ENCODE results near the gene WDR6.
A peak's percentile ranks its signal among the peaks of the same experiment; 100 is the strongest.

Gene WDR6

GRCh38 chr3:49007068-49007770, at the start of gene WDR6:
WDR6 (plus strand) TSS chr3:49007391; CDS start chr3:49007432, 41 bp downstream.
- DNase-seq, result peak; percentile 92 to 94

- no peak for DNase-seq
Measured at GRCh38 chr3:48960841-48961413, 46.3 kb upstream of the WDR6 start.

GRCh38 chr3:48962340-48962739, 44.9 kb upstream of the WDR6 start:
- no peak for DNase-seq

GRCh38 chr3:48962939-48963338, 44.3 kb upstream of the WDR6 start:
- DNase-seq, result no peak

GRCh38 chr3:48963591-48963990, 43.6 kb upstream of the WDR6 start:
- DNase-seq, result no peak

GRCh38 chr3:48966367-48966766, 40.8 kb upstream of the WDR6 start:
- no peak for DNase-seq

- no peak for DNase-seq
Measured at GRCh38 chr3:48966876-48967361, 40.3 kb upstream of the WDR6 start.

GRCh38 chr3:48970586-48970985, 36.6 kb upstream of the WDR6 start:
- DNase-seq, result no peak

- DNase-seq, result no peak
Measured at GRCh38 chr3:48974076-48974864, 32.9 kb upstream of the WDR6 start.

- DNase-seq, result no peak
Measured at GRCh38 chr3:48979451-48979850, 27.7 kb upstream of the WDR6 start.

- DNase-seq, result no peak
Measured at GRCh38 chr3:48980295-48980694, 26.9 kb upstream of the WDR6 start.

GRCh38 chr3:48982016-48982415, 25.2 kb upstream of the WDR6 start:
- DNase-seq, result no peak

- no peak for DNase-seq
Measured at GRCh38 chr3:48982686-48983085, 24.5 kb upstream of the WDR6 start.

- DNase-seq, result no peak
Measured at GRCh38 chr3:48983096-48983495, 24.1 kb upstream of the WDR6 start.

- no peak for DNase-seq
Measured at GRCh38 chr3:48984663-48985062, 22.5 kb upstream of the WDR6 start.

GRCh38 chr3:48985831-48986376, 21.3 kb upstream of the WDR6 start:
- no peak for DNase-seq

- no peak for DNase-seq
Measured at GRCh38 chr3:48989126-48989795, 17.9 kb upstream of the WDR6 start.

- peak; percentile 86 to 91 for DNase-seq
Measured at GRCh38 chr3:48989796-48990635, 17.2 kb upstream of the WDR6 start, which contains the start of gene P4HTM. P4HTM (plus strand) TSS chr3:48990241; CDS start chr3:48990257, 16 bp downstream.

GRCh38 chr3:48990636-48991469, 16.3 kb upstream of the WDR6 start:
- DNase-seq, result peak in 1 of 2 donors; percentile 17

GRCh38 chr3:48991851-48992545, 15.2 kb upstream of the WDR6 start:
- no peak for DNase-seq

Measured in hippocampal formation (tissue), 2 donors.